H9 (cell line): Measurements from ENCODE around the gene MDFI. TPM values are rescaled to one million over a fixed set of nuclear protein-coding genes. Genes with fewer than 3 reads are reported as not detected.

Source experiments
- DNase-seq: peaks from one replicate; pipeline ENCODE4 v3.0.0-alpha.2; 2017
- H2AFZ ChIP-seq: one replicate; pipeline ENCODE4 v1.6.1; 2013; ENCODE audit warnings: mild to moderate bottlenecking, low read length, control low read depth, moderate library complexity
- H2AK5ac ChIP-seq: 2 replicates; pipeline ENCODE4 v1.6.1; 2013; ENCODE audit warnings: low read length, control low read depth, mixed read lengths; ENCODE audit not compliant: insufficient read length
- H2BK120ac ChIP-seq: one replicate; pipeline ENCODE4 v1.6.1; 2013; ENCODE audit warnings: low read depth, mild to moderate bottlenecking, low read length, control low read depth, inconsistent platforms; ENCODE audit not compliant: poor library complexity, severe bottlenecking
- H2BK12ac ChIP-seq: 2 replicates; pipeline ENCODE4 v1.6.1; 2013; ENCODE audit warnings: low read length, control low read depth, mixed read lengths, low read depth; ENCODE audit not compliant: insufficient read length
- H2BK15ac ChIP-seq: 2 replicates; pipeline ENCODE4 v1.6.1; 2013; ENCODE audit warnings: low read depth, low read length, control low read depth
- H2BK20ac ChIP-seq: one replicate; pipeline ENCODE4 v1.6.1; 2013; ENCODE audit warnings: low read depth, mild to moderate bottlenecking, low read length, control low read depth, inconsistent platforms; ENCODE audit not compliant: poor library complexity, severe bottlenecking
- H2BK5ac ChIP-seq: 2 replicates; pipeline ENCODE4 v1.6.1; 2013; ENCODE audit warnings: low read length, control low read depth, mixed read lengths; ENCODE audit not compliant: insufficient read length
- H3K14ac ChIP-seq: 2 replicates; pipeline ENCODE4 v1.6.1; 2013; ENCODE audit warnings: low read length, control low read depth; ENCODE audit not compliant: insufficient read depth
- H3K18ac ChIP-seq: 2 replicates; pipeline ENCODE4 v1.6.1; 2013; ENCODE audit warnings: low read depth, mild to moderate bottlenecking, mixed read lengths, low read length, control low read depth; ENCODE audit not compliant: insufficient read length
- H3K23ac ChIP-seq: 2 replicates; pipeline ENCODE4 v1.6.1; 2013; ENCODE audit warnings: low read length, control low read depth, mixed read lengths, low read depth; ENCODE audit not compliant: insufficient read length
- H3K23me2 ChIP-seq: 2 replicates; pipeline ENCODE4 v1.6.1; 2013; ENCODE audit warnings: low read depth, mild to moderate bottlenecking, mixed read lengths, low read length, control low read depth; ENCODE audit not compliant: insufficient read length, poor library complexity, severe bottlenecking
- H3K27ac ChIP-seq: 2 replicates; pipeline ENCODE4 v1.5.1; 2013; ENCODE audit warnings: low read length, control low read depth, mixed read lengths, low read depth; ENCODE audit not compliant: insufficient read length
- H3K27me3 ChIP-seq: 2 replicates; pipeline ENCODE4 v1.6.1; 2013; ENCODE audit warnings: low read length, control low read depth, inconsistent platforms; ENCODE audit not compliant: insufficient read depth
- H3K4ac ChIP-seq: 2 replicates; pipeline ENCODE4 v1.6.1; 2013; ENCODE audit warnings: low read depth, mild to moderate bottlenecking, control low read depth, inconsistent platforms, low read length, moderate library complexity
- H3K4me1 ChIP-seq: 2 replicates; pipeline ENCODE4 v1.6.1; 2013; ENCODE audit warnings: low read length, control low read depth, inconsistent platforms; ENCODE audit not compliant: insufficient read depth
- H3K4me2 ChIP-seq: 2 replicates; pipeline ENCODE4 v1.6.1; 2013; ENCODE audit warnings: low read length, control low read depth, mixed read lengths; ENCODE audit not compliant: insufficient read length, insufficient read depth
- H3K56ac ChIP-seq: 2 replicates; pipeline ENCODE4 v1.6.1; 2013; ENCODE audit warnings: low read depth, mild to moderate bottlenecking, mixed read lengths, low read length, control low read depth; ENCODE audit not compliant: insufficient read length
- H3K79me1 ChIP-seq: 2 replicates; pipeline ENCODE4 v1.6.1; 2013; ENCODE audit warnings: low read depth, mild to moderate bottlenecking, moderate library complexity, low read length, control low read depth, inconsistent platforms; ENCODE audit not compliant: insufficient read depth, poor library complexity, severe bottlenecking
- H3K79me2 ChIP-seq: 2 replicates; pipeline ENCODE4 v1.6.1; 2013; ENCODE audit warnings: low read length, control low read depth, inconsistent platforms; ENCODE audit not compliant: insufficient read depth
- H3K9ac ChIP-seq: 2 replicates; pipeline ENCODE4 v1.6.1; 2013; ENCODE audit warnings: low read length, control low read depth, mixed read lengths; ENCODE audit not compliant: insufficient read length; ENCODE audit errors: extremely low read depth
- H3K9me3 ChIP-seq: one replicate; pipeline ENCODE4 v1.6.1; 2013; ENCODE audit warnings: low read depth, low read length, inconsistent platforms; ENCODE audit not compliant: control insufficient read depth
- H3T11ph ChIP-seq: one replicate; pipeline ENCODE4 v1.6.1; 2013; ENCODE audit warnings: mild to moderate bottlenecking, low read length, control low read depth, inconsistent platforms
- H4K20me1 ChIP-seq: one replicate; pipeline ENCODE4 v1.6.1; 2013; ENCODE audit not compliant: control insufficient read depth, insufficient read length, insufficient read depth
- H4K5ac ChIP-seq: 2 replicates; pipeline ENCODE4 v1.6.1; 2013; ENCODE audit warnings: low read depth, mild to moderate bottlenecking, mixed read lengths, low read length, control low read depth; ENCODE audit not compliant: insufficient read length
- H4K8ac ChIP-seq: replicated peaks from 2 replicates; pipeline ENCODE4 v1.6.1; 2013; ENCODE audit warnings: low read length, control low read depth, mixed read lengths, low read depth; ENCODE audit not compliant: insufficient read length
- H4K91ac ChIP-seq: 2 replicates; pipeline ENCODE4 v1.6.1; 2013; ENCODE audit warnings: low read depth, mild to moderate bottlenecking, moderate library complexity, mixed read lengths, low read length, control low read depth; ENCODE audit not compliant: insufficient read length
- H3K27ac Mint-ChIP-seq, 3 experiments: 2 replicates in 2 of 3; 3 replicates in 1 of 3; pipeline ENCODE4 v1.8.0; 2020 to 2021; ENCODE audit warnings: mixed read lengths in 3 of 3, mild to moderate bottlenecking in 1 of 3, moderate library complexity in 1 of 3
- H3K27me3 Mint-ChIP-seq: 2 replicates; pipeline ENCODE4 v1.8.0; 2021; ENCODE audit warnings: low read depth, mild to moderate bottlenecking, moderate library complexity, mixed read lengths
- H3K36me3 Mint-ChIP-seq, 3 experiments: 2 replicates in 2 of 3; 3 replicates in 1 of 3; pipeline ENCODE4 v1.8.0; 2020 to 2021; ENCODE audit warnings: low read depth in 3 of 3, mixed read lengths in 3 of 3; ENCODE audit not compliant: insufficient read depth in 1 of 3
- H3K4me1 Mint-ChIP-seq, 2 experiments: 2 replicates each; pipeline ENCODE4 v1.8.0; 2020; ENCODE audit warnings: mixed read lengths in 2 of 2
- H3K4me3 Mint-ChIP-seq, 2 experiments: 2 replicates in 1 of 2; 3 replicates in 1 of 2; pipeline ENCODE4 v1.8.0; 2020 to 2021; ENCODE audit warnings: mild to moderate bottlenecking in 2 of 2, mixed read lengths in 2 of 2, moderate library complexity in 1 of 2
- H3K9me3 Mint-ChIP-seq, 2 experiments: 2 replicates in 1 of 2; 3 replicates in 1 of 2; pipeline ENCODE4 v1.8.0; 2020; ENCODE audit warnings: mild to moderate bottlenecking in 2 of 2, mixed read lengths in 2 of 2, moderate library complexity in 1 of 2
- CTCF ChIP-seq: fragments of 200-600 bp; sonication (generic); conservative IDR thresholded peaks from 3 replicates; pipeline ENCODE4 v1.8.0; 2021; ENCODE audit warnings: antibody characterized with exemption, mild to moderate bottlenecking
- WGBS: extraction: QIAGEN DNeasy Blood & Tissue Kit; methylation state at CpG from one replicate; pipeline ENCODE4 v1.1.7; 2013; ENCODE audit warnings: missing lambda C conversion rate, low lambda C conversion rate, mixed read lengths; ENCODE audit not compliant: insufficient read length; ENCODE audit errors: extremely low coverage; 5-methylcytosine and 5-hydroxymethylcytosine counted together
- microRNA-seq: library from miRNA; unstranded; fragments of <30 nt; microRNA quantifications from one replicate; pipeline ENCODE4, GENCODE V29; 2020; ENCODE audit warnings: borderline microRNAs expressed
- total RNA-seq: library from RNA; stranded (reverse); gene quantifications from 2 replicates; pipeline ENCODE4 v1.2.1, GENCODE V29; 2021

Gene MDFI
- total RNA-seq, 1 experiment from 2014 or later, result 45.0 TPM

DNA sequence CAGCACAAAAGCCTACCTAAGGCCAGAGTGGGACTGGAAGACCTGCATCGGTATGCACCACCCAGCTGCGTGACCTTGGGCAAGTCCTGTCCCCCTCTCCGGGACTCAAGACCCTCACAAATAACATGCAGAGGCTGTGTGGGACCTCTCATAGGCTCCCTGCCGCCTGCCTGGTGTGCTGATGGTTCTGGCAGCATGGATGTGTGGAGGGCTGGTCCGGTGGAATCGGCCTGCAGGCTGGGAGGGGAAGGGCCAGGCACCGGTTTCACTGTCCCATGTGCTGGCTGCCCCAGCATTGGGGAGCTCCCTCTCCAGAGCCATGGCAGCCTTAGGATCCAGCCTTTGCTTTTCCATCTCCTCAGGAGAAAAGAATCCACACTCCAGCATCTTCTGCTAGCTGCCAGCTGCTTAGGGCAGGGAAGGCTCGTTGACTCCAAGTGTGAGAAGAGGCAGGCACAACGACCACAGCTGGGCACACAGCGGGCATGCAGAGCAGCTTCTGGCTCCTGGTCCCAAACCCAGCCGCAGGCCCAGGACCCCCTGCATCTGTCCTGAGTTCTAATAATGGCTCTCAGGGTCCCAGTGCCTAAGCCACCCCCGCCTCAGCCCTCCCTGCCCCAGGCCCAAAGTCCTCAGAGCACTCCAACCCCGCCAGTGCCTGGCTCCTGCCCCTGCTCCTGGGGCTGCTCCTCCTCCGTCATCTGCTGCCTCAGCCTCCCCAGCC, 64.7 kb downstream of the MDFI start:
- H3T11ph ChIP-seq, result no peak overlapping the region
- no peak overlapping the region for H2BK5ac ChIP-seq
- no peak overlapping the region for H3K23ac ChIP-seq
- H2AK5ac ChIP-seq, result no peak overlapping the region
- H3K27ac ChIP-seq, result no peak overlapping the region
- no peak overlapping the region for H3K9ac ChIP-seq
- no peak overlapping the region for H3K18ac ChIP-seq
- no peak overlapping the region for H3K4ac ChIP-seq
- no peaks in the 10 kb centered on the region for H3K79me1 ChIP-seq
- no peak overlapping the region for H4K91ac ChIP-seq
- no peaks in the 10 kb centered on the region; the same call in 1 of the 2 replicates for H3K4me1 ChIP-seq
- H4K20me1 ChIP-seq, result no peaks in the 10 kb centered on the region
- H4K8ac ChIP-seq, result no peak overlapping the region
- H3K4me3 Mint-ChIP-seq, result no peak overlapping the region
- H3K9me3 Mint-ChIP-seq, result no peaks in the 10 kb centered on the region
- no peak overlapping the region for H2BK12ac ChIP-seq
- peaks cover 28 to 35% of the 10 kb centered on the region in 2 experiments for H3K4me1 Mint-ChIP-seq
- no peak for DNase-seq
- H3K56ac ChIP-seq, result no peak overlapping the region
- WGBS, result no CpG with 5 or more reads among the region's 14 CpGs
- no peak overlapping the region for H4K5ac ChIP-seq
- no peak overlapping the region for H2BK120ac ChIP-seq
- no peak for TF ChIP-seq CTCF
- H3K23me2 ChIP-seq, result no peaks in the 10 kb centered on the region
- no peak overlapping the region; the same call in 1 of the 2 replicates for H3K14ac ChIP-seq
- H2AFZ ChIP-seq, result no peak overlapping the region
- no peak overlapping the region for H3K4me2 ChIP-seq
- H3K36me3 Mint-ChIP-seq, result no peaks in the 10 kb centered on the region
- H3K27me3 ChIP-seq, result no peaks in the 10 kb centered on the region
- peak overlapping the region in 1 of 3 experiments; percentile 62; a peak in 1 of 7 replicates for H3K27ac Mint-ChIP-seq
- H2BK15ac ChIP-seq, result no peak overlapping the region
- peaks cover 4% of the 10 kb centered on the region for H3K27me3 Mint-ChIP-seq
- H2BK20ac ChIP-seq, result no peak overlapping the region
- H3K79me2 ChIP-seq, result no peaks in the 10 kb centered on the region
- no peaks in the 10 kb centered on the region for H3K9me3 ChIP-seq

Small RNA genes within 50 kb of the gene (microRNA-seq; reads per million reads assigned to microRNA genes)
- not detected for gene MIR4641

Other genes starting within 250 kb of the MDFI start
- 18.2 and 19.0 TPM in 2 replicates for gene FOXP4, start 92.1 kb upstream of the MDFI start, total RNA-seq
- 1.2 and 2.4 TPM in 2 replicates for gene TFEB, start 97.1 kb downstream of the MDFI start, total RNA-seq
- not detected in 2 replicates for gene PGC, start 108.9 kb downstream of the MDFI start, total RNA-seq
- 4.6 and 4.8 TPM in 2 replicates for gene FRS3, start 141.4 kb downstream of the MDFI start, total RNA-seq
- 0.68 and 0.70 TPM in 2 replicates for gene PRICKLE4, start 142.3 kb downstream of the MDFI start, total RNA-seq
- gene TOMM6, start 149.2 kb downstream of the MDFI start, total RNA-seq, result 237 and 239 TPM in 2 replicates